SK-N-SH treated with all-trans-retinoic acid at 6 μM for 48 hours (cell line): Measurements from ENCODE around the gene PIN1.

Source experiments
- PATZ1 ChIP-seq: fragments of 250-450 bp; sonication (Bioruptor Pico); IDR thresholded peaks from 2 replicates; pipeline ENCODE4 v1.8.0; 2020; ENCODE audit warnings: mild to moderate bottlenecking, moderate library complexity, borderline replicate concordance
- TOX ChIP-seq: fragments of 250-450 bp; sonication (Bioruptor Pico); IDR thresholded peaks from 2 replicates; pipeline ENCODE4 v1.8.0; 2021; ENCODE audit warnings: mild to moderate bottlenecking, moderate library complexity, borderline replicate concordance

DNA sequence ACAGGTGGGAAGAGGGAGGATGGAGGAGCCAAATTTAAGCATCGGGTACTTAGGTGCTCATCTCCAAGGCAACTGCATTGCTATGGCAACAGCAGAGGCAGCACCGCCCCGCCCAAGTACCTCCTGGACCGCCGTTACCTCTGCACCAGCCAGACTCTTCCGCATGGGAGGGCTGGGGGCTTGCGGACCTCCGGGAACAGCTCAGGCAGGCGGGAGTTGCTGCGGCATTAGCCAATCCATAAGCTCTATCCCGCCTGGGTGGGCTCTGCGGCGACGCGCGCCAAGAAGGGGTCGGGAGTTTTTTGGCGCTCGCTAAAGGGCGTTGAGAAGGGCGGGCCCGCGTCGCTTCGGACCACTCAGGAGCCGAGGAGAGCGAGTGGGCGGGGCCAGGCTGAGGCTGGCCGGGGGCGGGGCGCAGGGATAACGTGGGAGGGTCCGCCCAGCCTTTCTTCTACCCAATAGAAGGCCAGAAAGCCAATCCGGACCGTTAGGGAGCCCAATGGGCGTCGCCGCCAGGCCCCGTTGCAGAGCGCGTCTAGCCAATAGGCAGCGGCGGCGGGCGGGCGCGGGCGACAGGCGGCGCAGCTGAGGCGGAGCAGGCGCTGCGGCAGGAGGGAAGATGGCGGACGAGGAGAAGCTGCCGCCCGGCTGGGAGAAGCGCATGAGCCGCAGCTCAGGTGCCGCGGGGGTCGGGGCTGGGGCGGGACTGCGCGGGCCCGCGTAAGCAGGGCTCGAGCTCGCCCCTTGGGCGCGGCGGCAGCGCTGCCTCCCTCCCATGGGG, at the start of gene PIN1:
- TF ChIP-seq TOX (CRISPR knock-in tag) (no peak), PATZ1 (CRISPR knock-in tag) (no peak)
